H1 (cell line): ENCODE data around the gene FAM240A. TPM values are rescaled to one million over a fixed set of nuclear protein-coding genes. Genes with fewer than 3 reads are reported as not detected.

ENCODE experiments used
- CTCF ChIA-PET: fragments of 300-600 bp; sonication (Branson Sonifier 250); formaldehyde crosslinking; loops from one replicate; lab custom pipeline; 2021; ENCODE audit not compliant: partially characterized antibody; lab: Charles Lee
- POLR2A ChIA-PET: fragments of 300-600 bp; sonication (Branson Sonifier 250); formaldehyde crosslinking; loops from one replicate; lab custom pipeline; 2021; ENCODE audit warnings: inconsistent platforms; ENCODE audit not compliant: partially characterized antibody; lab: Charles Lee
- DNase-seq, 2 experiments: peaks; one replicate each; pipeline versions ENCODE4 v3.0.0 to v3.0.0-alpha.2; 2010 to 2022; ENCODE audit warnings: low spot score in 2 of 2, low read depth in 1 of 2, mixed read lengths in 1 of 2
- FAIRE-seq: peaks from 2 replicates; lab custom pipeline; 2011; peaks lifted over from hg19 to GRCh38; lab: Jason Lieb, UNC
- H2AFZ ChIP-seq: 2 replicates; pipeline ENCODE4 v1.8.1; 2012; ENCODE audit warnings: low read length, inconsistent platforms
- H2AK5ac ChIP-seq: 2 replicates; pipeline ENCODE4 v1.6.1; 2013; ENCODE audit warnings: low read depth, low read length
- H2BK120ac ChIP-seq: replicated peaks from 2 replicates; pipeline ENCODE3; 2013; ENCODE audit warnings: low read depth, low read length, inconsistent platforms
- H2BK12ac ChIP-seq: 2 replicates; pipeline ENCODE4 v1.6.1; 2013; ENCODE audit warnings: low read depth, low read length
- H2BK15ac ChIP-seq: 2 replicates; pipeline ENCODE4 v1.6.1; 2013; ENCODE audit warnings: low read length
- H2BK20ac ChIP-seq: 2 replicates; pipeline ENCODE4 v1.6.1; 2013; ENCODE audit warnings: low read length
- H2BK5ac ChIP-seq: 2 replicates; pipeline ENCODE4 v1.6.1; 2013; ENCODE audit warnings: low read depth, low read length
- H3K14ac ChIP-seq: 2 replicates; pipeline ENCODE4 v1.6.1; 2013; ENCODE audit warnings: inconsistent platforms; ENCODE audit not compliant: insufficient read length
- H3K18ac ChIP-seq: 2 replicates; pipeline ENCODE4 v1.6.1; 2013; ENCODE audit warnings: low read length; ENCODE audit errors: extremely low read depth
- H3K23ac ChIP-seq: 2 replicates; pipeline ENCODE4 v1.6.1; 2013; ENCODE audit warnings: inconsistent platforms; ENCODE audit not compliant: insufficient read length
- H3K23me2 ChIP-seq: 2 replicates; pipeline ENCODE4 v1.6.1; 2013; ENCODE audit warnings: low read depth, low read length
- H3K27ac ChIP-seq: 2 replicates; pipeline ENCODE4 v1.6.1; 2011; ENCODE audit warnings: low read depth, low read length, inconsistent platforms
- H3K27me3 ChIP-seq, 4 experiments: replicated peaks in 1 of 4; 1 replicate in 1 of 4; 2 replicates in 3 of 4; pipeline versions ENCODE4 v1.6.1 to v1.8.1; 2011 to 2013; ENCODE audit warnings: low read length in 3 of 4, mild to moderate bottlenecking in 3 of 4, inconsistent platforms in 2 of 4, mixed read lengths in 2 of 4, moderate library complexity in 1 of 4; ENCODE audit not compliant: control insufficient read depth in 3 of 4, insufficient read depth in 3 of 4; ENCODE audit errors: extremely low read depth in 1 of 4
- H3K36me3 ChIP-seq, 4 experiments: 2 replicates each; pipeline versions ENCODE4 v1.6.1 to v1.8.1; 2011 to 2013; ENCODE audit warnings: mild to moderate bottlenecking in 4 of 4, low read length in 3 of 4, moderate library complexity in 2 of 4, control low read depth in 1 of 4, inconsistent platforms in 1 of 4; ENCODE audit not compliant: insufficient read depth in 4 of 4, control insufficient read depth in 2 of 4
- H3K4ac ChIP-seq: replicated peaks from 2 replicates; pipeline ENCODE3; 2013; ENCODE audit warnings: low read length, low read depth, mixed read lengths, inconsistent platforms; ENCODE audit not compliant: insufficient read length
- H3K4me1 ChIP-seq, 4 experiments: replicated peaks in 1 of 4; 1 replicate in 1 of 4; 2 replicates in 3 of 4; pipeline versions ENCODE4 v1.6.1 to v1.8.1; 2011 to 2013; ENCODE audit warnings: low read length in 3 of 4, inconsistent platforms in 2 of 4, mixed read lengths in 1 of 4; ENCODE audit not compliant: insufficient read depth in 4 of 4, control insufficient read depth in 3 of 4
- H3K4me2 ChIP-seq, 2 experiments: 2 replicates each; pipeline versions ENCODE4 v1.6.1 to v1.8.1; 2011 to 2013; ENCODE audit warnings: low read depth in 2 of 2, low read length in 2 of 2, control low read depth in 1 of 2, inconsistent platforms in 1 of 2, mild to moderate bottlenecking in 1 of 2; ENCODE audit not compliant: insufficient read depth in 1 of 2
- H3K4me3 ChIP-seq, 4 experiments: fragments of 200-600, 300-600 bp in 1 of 4; sonication (generic), shearing (Covaris generic), sonication (Bioruptor Twin) in 1 of 4; 2 replicates each; pipeline versions ENCODE4 v1.5.1 to v1.8.1; 2011 to 2016; ENCODE audit warnings: low read length in 4 of 4, low read depth in 3 of 4, control low read depth in 2 of 4, inconsistent platforms in 2 of 4, mild to moderate bottlenecking in 2 of 4, mixed read lengths in 1 of 4, moderate library complexity in 1 of 4; ENCODE audit not compliant: insufficient read depth in 2 of 4; ENCODE audit errors: extremely low read depth in 1 of 4
- H3K56ac ChIP-seq: replicated peaks from 2 replicates; pipeline ENCODE3; 2013; ENCODE audit warnings: low read depth, mild to moderate bottlenecking, mixed read lengths, low read length, inconsistent platforms; ENCODE audit not compliant: insufficient read length
- H3K79me1 ChIP-seq: 2 replicates; pipeline ENCODE4 v1.6.1; 2013; ENCODE audit warnings: low read depth, low read length, control low read depth
- H3K79me2 ChIP-seq, 2 experiments: 2 replicates each; pipeline versions ENCODE4 v1.6.1 to v1.8.1; 2012 to 2013; ENCODE audit warnings: low read length in 2 of 2, mild to moderate bottlenecking in 2 of 2, inconsistent platforms in 1 of 2; ENCODE audit not compliant: insufficient read depth in 2 of 2, control insufficient read depth in 1 of 2
- H3K9ac ChIP-seq, 4 experiments: replicated peaks in 1 of 4; 1 replicate in 1 of 4; 2 replicates in 3 of 4; pipeline versions ENCODE4 v1.6.1 to v1.8.1; 2011 to 2013; ENCODE audit warnings: low read depth in 3 of 4, low read length in 3 of 4, control low read depth in 2 of 4, mild to moderate bottlenecking in 2 of 4, moderate library complexity in 2 of 4, inconsistent platforms in 1 of 4; ENCODE audit errors: extremely low read depth in 1 of 4
- H3K9me3 ChIP-seq, 2 experiments: 2 replicates each; pipeline versions ENCODE4 v1.6.1 to v1.8.1; 2012 to 2013; ENCODE audit warnings: mild to moderate bottlenecking in 2 of 2, moderate library complexity in 2 of 2, control low read depth in 1 of 2, inconsistent platforms in 1 of 2, low read depth in 1 of 2, low read length in 1 of 2, mixed read lengths in 1 of 2; ENCODE audit not compliant: insufficient read depth in 2 of 2
- H4K20me1 ChIP-seq, 2 experiments: replicated peaks in 1 of 2; 2 replicates each; pipeline versions ENCODE3 to v1.8.1; 2011 to 2013; ENCODE audit warnings: inconsistent platforms in 2 of 2, low read length in 2 of 2, mild to moderate bottlenecking in 1 of 2; ENCODE audit not compliant: insufficient read depth in 2 of 2, control insufficient read depth in 1 of 2
- H4K5ac ChIP-seq: 2 replicates; pipeline ENCODE4 v1.6.1; 2013; ENCODE audit warnings: low read length, low read depth, mixed read lengths, inconsistent platforms; ENCODE audit not compliant: insufficient read length
- H4K8ac ChIP-seq: 2 replicates; pipeline ENCODE4 v1.8.0; 2013; ENCODE audit warnings: mild to moderate bottlenecking, moderate library complexity, low read length, inconsistent platforms; ENCODE audit not compliant: insufficient read depth; ENCODE audit errors: extremely low read depth
- H4K91ac ChIP-seq: replicated peaks from 2 replicates; pipeline ENCODE3; 2013; ENCODE audit warnings: low read length, mixed read lengths, inconsistent platforms; ENCODE audit not compliant: insufficient read length
- TBP ChIP-seq: IDR thresholded peaks from 2 replicates; pipeline ENCODE4 v1.6.1; 2011; ENCODE audit warnings: low read depth, low read length, improper control_type of control experiment
- TEAD4 ChIP-seq: IDR thresholded peaks from 2 replicates; pipeline ENCODE4 v1.6.1; 2012; ENCODE audit warnings: low read depth, low read length, inconsistent platforms, mixed read lengths
- WGBS, 2 experiments: shearing (Covaris generic) in 1 of 2; methylation state at CpG; one replicate each; pipeline versions ENCODE4 v1.1.6 to v1.1.7; 2013 to 2015; ENCODE audit warnings: low lambda C conversion rate in 2 of 2, mixed read lengths in 2 of 2, inconsistent platforms in 1 of 2, low coverage in 1 of 2, missing lambda C conversion rate in 1 of 2; ENCODE audit not compliant: insufficient replicate concordance in 2 of 2, insufficient coverage in 1 of 2, insufficient read length in 1 of 2; ENCODE audit errors: extremely low coverage in 1 of 2, missing lambda C conversion rate in 1 of 2; 5-methylcytosine and 5-hydroxymethylcytosine counted together
- polyA plus RNA-seq, 7 experiments: library from polyadenylated mRNA; depleted of rRNA in 3 of 7; stranded (reverse) in 5 of 7; unstranded in 2 of 7; fragments of >200 nt in 5 of 7; fragments of 200-250 nt in 2 of 7; gene quantifications; 1 replicate in 5 of 7; 2 replicates in 1 of 7; 4 replicates in 1 of 7; pipeline versions ENCODE4 v1.2.1 to v1.2.3, GENCODE V29; 2011 to 2013; ENCODE audit warnings: missing spikeins in 2 of 7, mixed read lengths in 2 of 7
- total RNA-seq: library from RNA; stranded (reverse); fragmentation: NEBNext Ultra II Directional; extraction: Animal tissue kit (Norgen Biotek cat#: 25700); gene quantifications from 2 replicates; pipeline ENCODE4 v1.2.1, GENCODE V29; 2021
- TF ChIP-seq, protein P1 (sequence below), 3 experiments: IDR thresholded peaks; 1 replicate in 2 of 3; 2 replicates in 1 of 3; pipeline versions ENCODE4 v1.5.1 to v1.6.1; 2011; ENCODE audit warnings: low read length in 3 of 3, mild to moderate bottlenecking in 3 of 3, inconsistent platforms in 2 of 3, low read depth in 1 of 3, moderate library complexity in 1 of 3; ENCODE audit not compliant: insufficient read depth in 1 of 3; ENCODE audit errors: control extremely low read depth in 1 of 3

The FAM240A gene
- total and polyA plus RNA-seq, 2 of the 8 experiments (the other 6 are each of a cell fraction or from before 2014, with no cell fraction given), result 0.08 TPM; not detected in 1

DNA sequence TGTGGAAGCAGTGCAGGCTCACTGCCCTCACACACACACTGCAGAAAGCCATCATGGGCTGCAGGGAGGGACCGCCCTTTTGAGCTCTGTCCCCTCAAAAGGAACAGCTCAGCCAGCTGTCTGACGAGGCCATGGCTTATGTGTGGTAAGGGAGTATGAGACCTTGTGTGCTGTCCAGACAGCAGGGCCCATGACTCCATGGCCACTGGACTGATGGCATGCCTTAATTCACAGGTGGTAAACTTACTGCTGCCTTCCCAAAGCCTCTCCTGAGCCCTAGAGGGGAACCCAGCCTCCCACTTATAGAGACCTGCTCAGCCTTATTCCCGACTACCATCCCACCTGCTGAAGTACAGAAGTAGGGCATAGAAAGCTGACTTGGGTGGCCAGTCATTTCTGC, 5.6 kb downstream of the FAM240A start:
- no peaks in the 10 kb centered on the region for H3K79me2 ChIP-seq
- H3K79me1 ChIP-seq, result no peaks in the 10 kb centered on the region

More for the DNA sequence above, 5.6 kb downstream of the FAM240A start:
- DNase-seq (peak in 1 of 2 experiments; percentile 35), FAIRE-seq (no peak)
- no peak overlapping the region for H2BK15ac ChIP-seq
- no peak overlapping the region for H3K14ac ChIP-seq
- no peak overlapping the region; the same call in 1 of the 2 replicates for H2BK20ac ChIP-seq
- H2AK5ac ChIP-seq, result peak overlapping the region; percentile 43; the same call in 1 of the 2 replicates
- WGBS, 2 experiments, result 88% methylated on average over 3 of the region's 3 CpGs; no CpG with 5 or more reads in 1 of the 2 experiments
- H3K4me2 ChIP-seq, result no peak overlapping the region
- no peaks in the 10 kb centered on the region for H3K9me3 ChIP-seq
- no peak overlapping the region for H3K27ac ChIP-seq
- H4K8ac ChIP-seq, result no peak overlapping the region
- ChIA-PET POLR2A (interaction anchor here (1.2 kb wide), 1 partner anchor 11 kb away, joined by 4 read pairs; no protein-coding TSS in a partner anchor), CTCF (interaction anchor here (1.5 to 4.3 kb wide), 3 partner anchors 11 to 129 kb away, joined by 4 to 16 read pairs (median 4); no protein-coding TSS in a partner anchor)
- no peaks in the 10 kb centered on the region for H3K23me2 ChIP-seq
- H3K27me3 ChIP-seq, result no peaks in the 10 kb centered on the region
- H3K4me3 ChIP-seq, result no peak overlapping the region
- H3K9ac ChIP-seq, result no peak overlapping the region
- no peak overlapping the region for H4K5ac ChIP-seq
- H3K36me3 ChIP-seq, result no peaks in the 10 kb centered on the region
- no peak overlapping the region for H3K18ac ChIP-seq
- no peak overlapping the region for H2AFZ ChIP-seq
- no peak overlapping the region for H3K4ac ChIP-seq
- no peak for TF ChIP-seq TEAD4
- TF ChIP-seq, protein P1, sequence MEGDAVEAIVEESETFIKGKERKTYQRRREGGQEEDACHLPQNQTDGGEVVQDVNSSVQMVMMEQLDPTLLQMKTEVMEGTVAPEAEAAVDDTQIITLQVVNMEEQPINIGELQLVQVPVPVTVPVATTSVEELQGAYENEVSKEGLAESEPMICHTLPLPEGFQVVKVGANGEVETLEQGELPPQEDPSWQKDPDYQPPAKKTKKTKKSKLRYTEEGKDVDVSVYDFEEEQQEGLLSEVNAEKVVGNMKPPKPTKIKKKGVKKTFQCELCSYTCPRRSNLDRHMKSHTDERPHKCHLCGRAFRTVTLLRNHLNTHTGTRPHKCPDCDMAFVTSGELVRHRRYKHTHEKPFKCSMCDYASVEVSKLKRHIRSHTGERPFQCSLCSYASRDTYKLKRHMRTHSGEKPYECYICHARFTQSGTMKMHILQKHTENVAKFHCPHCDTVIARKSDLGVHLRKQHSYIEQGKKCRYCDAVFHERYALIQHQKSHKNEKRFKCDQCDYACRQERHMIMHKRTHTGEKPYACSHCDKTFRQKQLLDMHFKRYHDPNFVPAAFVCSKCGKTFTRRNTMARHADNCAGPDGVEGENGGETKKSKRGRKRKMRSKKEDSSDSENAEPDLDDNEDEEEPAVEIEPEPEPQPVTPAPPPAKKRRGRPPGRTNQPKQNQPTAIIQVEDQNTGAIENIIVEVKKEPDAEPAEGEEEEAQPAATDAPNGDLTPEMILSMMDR (IDR thresholded peaks at IDR 0.05; ENCODE audit: control extremely low read depth in 1 of 3, insufficient read depth in 1 of 3, low read depth in 1 of 3, low read length in 3 of 3), result no peak
- no peak for TF ChIP-seq TBP
- no peak overlapping the region for H3K56ac ChIP-seq
- H2BK5ac ChIP-seq, result no peak overlapping the region
- peaks cover 0 to 5% (median 0%) of the 10 kb centered on the region in 4 experiments; a peak in 2 of 7 replicates for H3K4me1 ChIP-seq
- no peaks in the 10 kb centered on the region for H4K20me1 ChIP-seq
- H2BK12ac ChIP-seq, result peak overlapping the region; percentile 52; the same call in 1 of the 2 replicates
- no peak overlapping the region for H3K23ac ChIP-seq
- no peak overlapping the region for H2BK120ac ChIP-seq
- peak overlapping the region; percentile 7 for H4K91ac ChIP-seq
